Heart right ventricle (tissue), 16 donors: ENCODE measurements around the gene MVK. TPM values are rescaled to one million over a fixed set of nuclear protein-coding genes. Genes with fewer than 3 reads are reported as not detected.

Source experiments
- ATAC-seq, 8 donors: fragments of 200-7000 bp; cut with Tn5 transposase; one replicate each; pipeline ENCODE4 v1.9.1; 2020; ENCODE audit warnings: mild to moderate bottlenecking in 8 of 8, moderate library complexity in 8 of 8, moderate number of reproducible peaks in 1 of 8
- DNase-seq, 2 donors: peaks; one replicate each; pipeline ENCODE4 v3.0.0-alpha.2; 2020
- H3K27ac ChIP-seq, 10 donors: fragments of 200-600 bp; sonication (generic) in 2 of 10; one replicate each; pipeline versions ENCODE4 v1.5.0 to v1.8.0; 2020 to 2022; ENCODE audit warnings: mild to moderate bottlenecking in 3 of 10
- H3K27me3 ChIP-seq, 7 donors: fragments of 200-600 bp; one replicate each; pipeline ENCODE4 v1.8.0; 2021 to 2022; ENCODE audit warnings: mild to moderate bottlenecking in 2 of 7
- H3K36me3 ChIP-seq, 9 donors: fragments of 200-600 bp; sonication (generic) in 1 of 9; one replicate each; pipeline versions ENCODE4 v1.5.0 to v1.8.0; 2020 to 2022; ENCODE audit warnings: mild to moderate bottlenecking in 2 of 9
- H3K4me1 ChIP-seq, 9 donors: fragments of 200-600 bp; sonication (generic) in 1 of 9; one replicate each; pipeline versions ENCODE4 v1.5.0 to v1.8.0; 2020 to 2022; ENCODE audit warnings: mild to moderate bottlenecking in 4 of 9
- H3K4me3 ChIP-seq, 10 donors: fragments of 200-600 bp; sonication (generic) in 2 of 10; one replicate each; pipeline versions ENCODE4 v1.5.0 to v1.8.0; 2020 to 2022; ENCODE audit warnings: mild to moderate bottlenecking in 7 of 10, moderate library complexity in 2 of 10
- H3K9me3 ChIP-seq, 11 donors: fragments of 200-600 bp in 10 of 11; sonication (generic) in 2 of 11; one replicate each; pipeline versions ENCODE4 v1.5.0 to v1.8.0; 2013 to 2022; ENCODE audit warnings: mild to moderate bottlenecking in 2 of 11, control low read depth in 1 of 11, moderate library complexity in 1 of 11
- WGBS, 2 donors: extraction: QIAGEN DNeasy Blood & Tissue Kit; methylation state at CpG; one replicate each; pipeline ENCODE4 v1.1.7; 2013; ENCODE audit warnings: inconsistent platforms in 1 of 2; 5-methylcytosine and 5-hydroxymethylcytosine counted together
- intact Hi-C, 10 donors: fragments of 100-400 bp; cut with DNase I; formaldehyde crosslinking; loops; one replicate each; pipeline versions ENCODE4 v1.11.1 to v1.14.2; 2022
- polyA plus RNA-seq, 2 donors: library from polyadenylated mRNA; stranded (reverse); fragments of 200-250 nt; gene quantifications; one replicate each; pipeline ENCODE4 v1.2.3, GENCODE V29; 2013
- total RNA-seq, 10 donors: library from RNA; stranded (reverse); fragmentation: NEBNext Ultra II Directional in 3 of 10; extraction: Animal tissue kit (Norgen Biotek cat#: 25700) in 3 of 10; gene quantifications; one replicate each; pipeline versions ENCODE4 v1.2.1 to v1.2.4, GENCODE V29; 2021 to 2023
- TF ChIP-seq, protein P1 (sequence below), 9 donors: fragments of 200-600 bp; sonication (generic) in 2 of 9; IDR thresholded peaks; one replicate each; pipeline versions ENCODE4 v1.5.0 to v1.8.0; 2021 to 2022; ENCODE audit warnings: antibody characterized with exemption in 9 of 9, mild to moderate bottlenecking in 5 of 9, moderate library complexity in 1 of 9
- donor health status: Arrhythmogenic right ventricular cardiomyopathy.
- donor health status: ischemic (EF 13 %, LVEDD 7.1; RV severe dilation, severe dysfunction).
- donor health status: healthy with polysubstance abuse.
- donor health status: DM: no; HTN: yes; CAD: no.
- donor health status: DM: no; HTN: no; CAD: no.
- donor health status: ischemic (EF 25% LVEDD 6.9; RV normal size, moderate dysfunction).
- donor health status: ischemic (EF 25% LVEDD 5.7; RV mildly dilated, moderate dysfunction).
- donor health status: healthy.
- donor health status: DM: yes; HTN: yes; CAD: no.
- donor health status: Ischemic cardiomyopathy.
- donor health status: ischemic (EF 35%, LVEDD 5.7; RV mildly dilated, moderate dysfunction).
- donor health status: nonischemic (EF 11% LVEDD 7.7; RV severe dilation, severe dysfunction).
- donor health status: DM: yes; HTN: yes; CAD: no.
- donor health status: PGD.
- donor health status: ischemic (EF 29% LVEDD 5.4; RV normal size, mild dysfunction).
- donor health status: nonischemic (EF 23%, LVEDD 6.1; RV moderate dilation, normal function).

MVK gene
- total and polyA plus RNA-seq, 12 donors = 7.9 to 18.1 (median 9.3) TPM

DNA sequence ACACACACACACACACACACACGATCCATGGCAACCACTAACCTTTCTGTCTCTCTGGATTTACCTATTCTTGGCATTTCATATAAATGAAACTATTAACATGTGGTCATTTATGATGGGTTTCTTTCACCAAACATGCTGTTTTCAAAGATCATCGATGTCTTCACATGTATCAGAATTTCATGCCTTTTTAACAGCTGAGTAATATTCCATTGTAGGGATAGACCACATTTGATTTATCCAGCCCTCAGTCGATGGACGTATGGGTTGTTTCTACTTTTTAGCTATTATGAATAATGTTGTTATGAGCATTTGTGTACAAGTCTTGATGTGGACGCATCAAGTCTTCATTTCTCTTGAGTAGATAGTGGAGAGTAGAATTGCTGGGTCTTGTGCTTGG is 56.5 kb downstream of the MVK start:
- intact Hi-C loops = no loop called here
- Histone ChIP-seq H3K27me3 (peaks cover 0 to 37% (median 23%) of the 10 kb centered on the region in 7 donors), H3K36me3 (no peaks in the 10 kb centered on the region), H3K4me1 (no peaks in the 10 kb centered on the region), H3K27ac (no peak overlapping the region), H3K9me3 (no peaks in the 10 kb centered on the region), H3K4me3 (no peak overlapping the region)
- DNase-seq (no peak), ATAC-seq (no peak)
- 93 to 95% methylated on average over 5 of the region's 5 CpGs for WGBS, 2 donors
- TF ChIP-seq, protein P1, sequence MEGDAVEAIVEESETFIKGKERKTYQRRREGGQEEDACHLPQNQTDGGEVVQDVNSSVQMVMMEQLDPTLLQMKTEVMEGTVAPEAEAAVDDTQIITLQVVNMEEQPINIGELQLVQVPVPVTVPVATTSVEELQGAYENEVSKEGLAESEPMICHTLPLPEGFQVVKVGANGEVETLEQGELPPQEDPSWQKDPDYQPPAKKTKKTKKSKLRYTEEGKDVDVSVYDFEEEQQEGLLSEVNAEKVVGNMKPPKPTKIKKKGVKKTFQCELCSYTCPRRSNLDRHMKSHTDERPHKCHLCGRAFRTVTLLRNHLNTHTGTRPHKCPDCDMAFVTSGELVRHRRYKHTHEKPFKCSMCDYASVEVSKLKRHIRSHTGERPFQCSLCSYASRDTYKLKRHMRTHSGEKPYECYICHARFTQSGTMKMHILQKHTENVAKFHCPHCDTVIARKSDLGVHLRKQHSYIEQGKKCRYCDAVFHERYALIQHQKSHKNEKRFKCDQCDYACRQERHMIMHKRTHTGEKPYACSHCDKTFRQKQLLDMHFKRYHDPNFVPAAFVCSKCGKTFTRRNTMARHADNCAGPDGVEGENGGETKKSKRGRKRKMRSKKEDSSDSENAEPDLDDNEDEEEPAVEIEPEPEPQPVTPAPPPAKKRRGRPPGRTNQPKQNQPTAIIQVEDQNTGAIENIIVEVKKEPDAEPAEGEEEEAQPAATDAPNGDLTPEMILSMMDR (IDR thresholded peaks at IDR 0.05) = no peak

DNA sequence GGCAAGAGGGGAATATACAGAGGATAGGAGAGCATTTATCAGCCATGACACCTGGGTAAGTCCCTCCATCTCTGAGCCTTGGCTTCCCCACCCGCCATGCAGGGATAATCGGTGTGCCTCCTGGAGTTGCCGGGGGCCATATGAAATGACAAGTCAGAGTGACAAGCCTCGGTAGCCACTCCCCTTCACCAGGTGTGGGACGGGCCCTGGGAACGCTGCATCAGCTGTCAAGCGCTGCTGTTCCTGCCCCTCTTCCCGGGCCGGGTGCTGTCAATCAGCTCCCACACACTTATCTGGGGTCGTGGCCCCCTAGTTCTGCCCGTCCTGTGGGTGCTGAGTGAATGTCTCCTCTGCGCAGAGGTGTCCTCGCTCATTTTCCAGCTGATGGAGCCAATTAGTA is 57.2 kb downstream of the MVK start:
- TF ChIP-seq, protein P1 (IDR thresholded peaks at IDR 0.05) = no peak
- Histone ChIP-seq H3K9me3 (no peaks in the 10 kb centered on the region), H3K27me3 (peaks cover 0 to 37% (median 23%) of the 10 kb centered on the region in 7 donors), H3K36me3 (no peaks in the 10 kb centered on the region), H3K27ac (no peak overlapping the region), H3K4me3 (no peak overlapping the region), H3K4me1 (no peaks in the 10 kb centered on the region)
- intact Hi-C loops = no loop called here
- no peak for DNase-seq
- 31 to 38% methylated on average over 13 of the region's 13 CpGs for WGBS, 2 donors
- ATAC-seq = no peak

DNA sequence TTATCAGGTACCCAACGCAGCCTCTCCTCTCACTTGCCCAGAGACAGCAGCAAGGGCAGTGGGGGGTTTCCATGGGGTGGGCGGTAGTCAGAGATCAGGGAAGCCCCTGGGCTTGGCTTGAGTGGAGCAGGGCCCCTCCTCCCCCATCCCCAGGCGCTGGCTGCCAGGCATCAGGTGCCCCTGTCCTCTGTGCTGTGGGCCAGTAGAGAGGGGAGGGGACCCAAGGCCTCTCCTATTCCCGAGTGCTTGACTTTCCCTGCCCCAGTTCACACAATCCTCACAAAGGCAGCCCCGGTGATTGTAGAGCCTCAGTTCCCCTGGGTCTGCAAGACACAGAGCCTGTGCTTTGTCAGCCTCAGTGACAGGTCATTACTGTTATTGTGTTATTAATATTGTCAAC is 57.7 kb downstream of the MVK start:
- DNase-seq = no peak
- no peak overlapping the region for H3K27ac ChIP-seq

DNA sequence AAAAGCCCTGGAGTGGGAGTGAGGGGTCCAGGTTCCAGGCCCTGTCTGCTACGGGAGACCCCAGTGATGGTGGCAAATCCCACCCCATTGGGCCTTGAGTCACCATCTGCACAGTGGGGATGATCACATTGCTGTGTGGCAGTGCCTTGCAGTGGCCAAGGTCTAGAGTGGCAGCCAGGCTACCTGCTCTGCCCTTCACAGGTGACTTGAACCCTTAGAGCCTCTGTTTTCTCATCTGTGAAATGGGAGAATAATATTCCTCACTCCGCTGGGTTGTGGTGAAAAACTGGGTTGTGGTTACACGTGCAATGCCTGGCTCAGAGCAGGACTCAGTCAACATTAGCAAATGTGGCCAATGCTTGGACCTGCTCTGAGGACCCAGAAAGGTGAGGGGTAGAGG is 58.2 kb downstream of the MVK start:
- no peak overlapping the region for H3K4me3 ChIP-seq
- H3K36me3 ChIP-seq = no peaks in the 10 kb centered on the region
- TF ChIP-seq, protein P1 (IDR thresholded peaks at IDR 0.05) = no peak
- DNase-seq (no peak), ATAC-seq (no peak)
- H3K27ac ChIP-seq = no peak overlapping the region
- intact Hi-C loops = no loop called here
- WGBS, 2 donors = 81 to 85% methylated on average over 3 of the region's 3 CpGs
- peaks cover 0 to 30% (median 23%) of the 10 kb centered on the region in 7 donors for H3K27me3 ChIP-seq
- no peaks in the 10 kb centered on the region for H3K4me1 ChIP-seq
- H3K9me3 ChIP-seq = no peaks in the 10 kb centered on the region

More for the DNA sequence above, 57.7 kb downstream of the MVK start:
- Histone ChIP-seq H3K27me3 (peaks cover 0 to 34% (median 23%) of the 10 kb centered on the region in 7 donors), H3K36me3 (no peaks in the 10 kb centered on the region), H3K4me1 (no peaks in the 10 kb centered on the region), H3K9me3 (no peaks in the 10 kb centered on the region), H3K4me3 (no peak overlapping the region)
- intact Hi-C loops = no loop called here
- no peak for ATAC-seq
- TF ChIP-seq, protein P1 (IDR thresholded peaks at IDR 0.05) = no peak
- WGBS, 2 donors = 40 to 43% methylated on average over 5 of the region's 5 CpGs
